GM21360 (cell line): Measurements from ENCODE around the gene KCNIP1.

ENCODE experiments used
- ATAC-seq: cut with Tn5 transposase; IDR thresholded peaks from one replicate; pipeline ENCODE4 v1.9.1; 2021; ENCODE audit warnings: mild to moderate bottlenecking, moderate library complexity; ENCODE audit not compliant: unreplicated experiment

KCNIP1 gene

GRCh38 chr5:170700503-170700902 lies 196.7 kb downstream of the KCNIP1 start:
- no peak for ATAC-seq

- ATAC-seq = no peak
Observed at GRCh38 chr5:170701334-170701733, 197.5 kb downstream of the KCNIP1 start.

- ATAC-seq = no peak
Observed at GRCh38 chr5:170704417-170705192, 200.8 kb downstream of the KCNIP1 start.

GRCh38 chr5:170709640-170710039 lies 205.8 kb downstream of the KCNIP1 start:
- ATAC-seq = no peak

GRCh38 chr5:170711300-170711699 lies 207.5 kb downstream of the KCNIP1 start:
- no peak for ATAC-seq

- no peak for ATAC-seq
Observed at GRCh38 chr5:170715141-170715540, 211.3 kb downstream of the KCNIP1 start.

GRCh38 chr5:170716396-170716795 lies 212.6 kb downstream of the KCNIP1 start:
- no peak for ATAC-seq

GRCh38 chr5:170719551-170719950 lies 215.7 kb downstream of the KCNIP1 start:
- ATAC-seq = no peak

- ATAC-seq = no peak
Observed at GRCh38 chr5:170720179-170720578, 216.4 kb downstream of the KCNIP1 start.

GRCh38 chr5:170720984-170721383 lies 217.2 kb downstream of the KCNIP1 start:
- ATAC-seq = no peak

- ATAC-seq = no peak
Observed at GRCh38 chr5:170721681-170722080, 217.9 kb downstream of the KCNIP1 start.

GRCh38 chr5:170722316-170722715 lies 218.5 kb downstream of the KCNIP1 start:
- ATAC-seq = no peak

- no peak for ATAC-seq
Observed at GRCh38 chr5:170731052-170731451, 227.2 kb downstream of the KCNIP1 start.

- ATAC-seq = no peak
Observed at GRCh38 chr5:170732685-170733084, 228.9 kb downstream of the KCNIP1 start.

GRCh38 chr5:170736966-170737365 lies 233.1 kb downstream of the KCNIP1 start:
- no peak for ATAC-seq

GRCh38 chr5:170737591-170737990 lies 233.8 kb downstream of the KCNIP1 start:
- ATAC-seq = no peak

GRCh38 chr5:170738840-170739239 lies 235.0 kb downstream of the KCNIP1 start:
- ATAC-seq = no peak

GRCh38 chr5:170739446-170739845 lies 235.6 kb downstream of the KCNIP1 start:
- ATAC-seq = no peak

- ATAC-seq = no peak
Observed at GRCh38 chr5:170740551-170741205, 236.9 kb downstream of the KCNIP1 start.

GRCh38 chr5:170741801-170742200 lies 238.0 kb downstream of the KCNIP1 start:
- no peak for ATAC-seq

GRCh38 chr5:170743876-170744212 lies 240.0 kb downstream of the KCNIP1 start:
- no peak for ATAC-seq

- ATAC-seq = no peak
Observed at GRCh38 chr5:170745481-170746071, 241.8 kb downstream of the KCNIP1 start.
